Esophagus mucosa (tissue), 1 donor: ENCODE results near the gene OR4C13. TPM values are rescaled to one million over a fixed set of nuclear protein-coding genes. Genes with fewer than 3 reads are reported as not detected.
"Not testable (repeated sequence)": the region's sequence is repeated elsewhere in the genome, so short reads cannot be mapped to it uniquely, and the experiment has no call there.

Source experiments
- ATAC-seq: fragments of 200-7000 bp; cut with Tn5 transposase; one replicate; pipeline ENCODE4 v1.9.1; 2020
- total RNA-seq: library from RNA; stranded (reverse); gene quantifications from one replicate; pipeline ENCODE4 v1.2.4, GENCODE V29; 2023
- donor health status: DM: yes; HTN: yes; CAD: no.

OR4C13 gene
- not detected for total RNA-seq

DNA sequence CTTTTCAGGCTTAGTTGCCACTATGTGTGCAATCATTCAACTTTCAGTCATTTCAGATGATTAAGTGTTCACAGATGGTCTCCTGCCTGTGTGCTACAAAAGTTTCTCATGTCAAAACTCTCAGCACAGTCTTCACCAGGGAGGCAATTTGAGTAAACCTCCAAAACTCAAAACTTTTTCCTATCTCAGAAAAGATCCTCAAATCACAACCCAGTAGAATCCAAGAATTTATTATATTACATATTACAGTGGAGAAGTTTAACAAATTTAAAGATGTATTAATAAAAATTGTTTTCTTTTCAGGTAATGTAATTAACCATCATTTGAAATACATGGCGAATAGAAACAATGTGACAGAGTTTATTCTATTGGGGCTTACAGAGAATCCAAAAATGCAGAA lies at the start of gene OR4C13:
OR4C13 (plus strand) TSS at position 301 of the 400 bp plus-strand sequence; CDS start at position 333, 32 bp downstream.
- no peak for ATAC-seq

GRCh38 chr11:49911516-49911915 lies 40.7 kb upstream of the OR4C13 start:
- not testable (repeated sequence) for ATAC-seq

DNA sequence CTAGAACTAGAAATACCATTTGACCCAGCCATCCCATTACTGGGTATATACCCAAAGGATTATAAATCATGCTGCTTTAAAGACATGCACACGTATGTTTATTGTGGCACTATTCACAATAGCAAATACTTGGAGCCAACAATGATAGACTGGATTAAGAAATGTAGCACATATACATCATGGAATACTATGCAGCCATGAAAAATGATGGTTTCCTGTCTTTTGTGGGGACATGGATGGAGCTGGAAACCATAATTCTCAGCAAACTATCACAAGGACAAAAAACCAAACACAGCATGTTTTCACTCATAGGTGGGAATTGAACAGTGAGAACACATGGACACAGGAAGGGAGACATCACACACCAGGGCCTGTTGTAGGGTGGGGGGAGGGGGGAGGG lies 3.5 kb upstream of the OR4C13 start:
- not testable (repeated sequence) for ATAC-seq

DNA sequence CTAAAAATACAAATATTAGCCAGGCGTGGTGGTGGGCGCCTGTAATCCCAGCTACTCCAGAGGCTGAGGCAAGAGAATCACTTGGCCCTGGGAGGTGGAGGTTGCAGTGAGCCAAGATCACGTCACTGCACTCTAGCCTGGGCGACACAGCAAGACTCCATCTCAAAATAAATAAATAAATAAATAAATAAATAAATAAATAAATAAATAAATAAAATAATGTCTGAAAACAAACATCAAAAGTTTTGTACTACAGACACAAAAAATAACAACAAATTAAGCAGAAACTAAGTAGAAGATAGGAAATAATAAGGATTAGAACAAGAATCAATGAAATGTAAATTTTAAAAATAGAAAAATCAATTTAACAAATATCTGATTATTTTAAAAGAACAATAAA lies 21.2 kb downstream of the OR4C13 start:
- ATAC-seq: not testable (repeated sequence)

DNA sequence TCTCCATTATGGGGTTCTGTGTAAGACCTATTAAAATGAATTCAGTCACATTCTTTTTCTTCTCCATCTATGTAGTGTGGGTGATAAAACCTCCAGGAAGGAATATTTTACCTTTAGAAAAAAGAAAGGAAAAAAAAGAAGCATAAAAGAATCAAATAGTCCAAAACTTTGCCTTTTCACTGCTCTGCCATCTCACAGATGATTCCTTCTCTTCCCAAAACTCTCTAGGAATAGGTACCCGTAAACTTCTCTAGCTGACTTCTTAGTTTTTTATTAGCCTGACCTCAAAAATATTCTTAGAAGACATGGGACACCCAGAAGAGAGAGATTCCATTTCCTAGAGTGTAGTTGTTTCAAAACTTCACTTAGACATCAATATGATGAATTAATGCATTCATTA lies 30.2 kb downstream of the OR4C13 start, which contains the start of gene OR4C12:
OR4C12 (minus strand) TSS at position 101 of the 400 bp plus-strand sequence; CDS start at position 67, 34 bp downstream.
- not testable (repeated sequence) for ATAC-seq

DNA sequence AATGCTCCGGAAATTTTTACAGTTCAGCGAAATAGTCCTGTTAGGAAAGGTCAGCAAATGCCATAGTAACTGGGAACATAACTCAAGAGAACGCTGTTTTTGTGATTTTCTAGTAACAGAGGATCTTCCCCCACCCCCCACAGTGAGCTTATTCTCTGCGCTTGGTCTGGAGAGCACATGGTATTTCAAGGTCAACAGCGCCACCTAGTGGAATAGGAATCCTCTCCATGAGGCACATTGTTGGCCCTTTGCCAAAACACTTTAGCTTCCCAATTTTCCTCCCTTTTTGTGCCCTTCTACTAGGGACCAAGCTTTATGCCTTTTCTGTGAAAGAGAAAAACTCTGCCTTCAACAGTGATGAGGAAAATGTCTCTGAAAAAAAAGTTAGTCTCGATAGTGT lies 43.4 kb downstream of the OR4C13 start:
- no peak for ATAC-seq

Other genes with a start within 250 kb of the OR4C13 start
- not detected for gene OR4C12, start 30.1 kb downstream of the OR4C13 start, total RNA-seq
- gene OR4C45, start 80.5 kb downstream of the OR4C13 start, total RNA-seq: not detected